HEK293 (cell line): Measurements from ENCODE around the gene DGUOK.

ENCODE experiments used
- CTCF ChIA-PET: fragments of 350-600 bp; formaldehyde crosslinking; extraction: SDS; loops from one replicate; lab custom pipeline; 2021; ENCODE audit warnings: antibody characterized with exemption; lab: Yijun Ruan, JAX
- POLR2A ChIA-PET: fragments of 300-600 bp; formaldehyde crosslinking; extraction: SDS; loops from one replicate; lab custom pipeline; 2020; ENCODE audit warnings: antibody characterized with exemption, inconsistent platforms; lab: Yijun Ruan, JAX
- H3K27ac ChIP-seq: fragments of 200-500 bp; sonication (Bioruptor generic); 2 replicates; pipeline ENCODE4 v1.5.1; 2014; ENCODE audit warnings: low read depth, low read length, control low read depth, inconsistent platforms; ENCODE audit errors: extremely low read depth
- H3K36me3 ChIP-seq, 2 experiments: fragments of 200-500 bp in 1 of 2; sonication (Bioruptor generic) in 1 of 2; 1 replicate in 1 of 2; 2 replicates in 1 of 2; pipeline ENCODE4 v1.5.1; 2014 to 2017; ENCODE audit warnings: inconsistent platforms in 2 of 2, low read length in 2 of 2; ENCODE audit not compliant: control insufficient read depth in 2 of 2, insufficient read depth in 1 of 2
- H3K4me1 ChIP-seq: fragments of 200-500 bp; sonication (Bioruptor generic); 2 replicates; pipeline ENCODE4 v1.5.1; 2014; ENCODE audit warnings: mild to moderate bottlenecking, low read length, inconsistent platforms; ENCODE audit not compliant: control insufficient read depth, insufficient read depth
- H3K4me3 ChIP-seq: 2 replicates; pipeline ENCODE4 v1.5.1; 2011; ENCODE audit warnings: low read depth, mild to moderate bottlenecking, control low read depth, low read length, moderate library complexity
- H3K9me3 ChIP-seq: fragments of 200-500 bp; sonication (Bioruptor generic); 2 replicates; pipeline ENCODE4 v1.5.1; 2014; ENCODE audit warnings: low read depth, low read length, inconsistent platforms; ENCODE audit not compliant: control insufficient read depth, insufficient read depth
- BCL6B ChIP-seq: fragments of 450-650 bp; formaldehyde crosslinking; IDR thresholded peaks from 2 replicates; pipeline ENCODE4 v1.5.1; 2017; ENCODE audit warnings: missing biosample characterization, missing genetic modification characterization
- GLIS2 ChIP-seq: fragments of 450-650 bp; formaldehyde crosslinking; IDR thresholded peaks from 2 replicates; pipeline ENCODE4 v1.5.1; 2016; ENCODE audit warnings: missing biosample characterization, missing genetic modification characterization
- HOXA7 ChIP-seq: sonication (generic); formaldehyde crosslinking; IDR thresholded peaks from 2 replicates; pipeline ENCODE4 v1.8.1; 2022; ENCODE audit warnings: missing genetic modification reagents, borderline replicate concordance
- KLF17 ChIP-seq: fragments of 450-650 bp; formaldehyde crosslinking; IDR thresholded peaks from 2 replicates; pipeline ENCODE4 v1.5.1; 2016; ENCODE audit warnings: missing biosample characterization, missing genetic modification characterization
- PRDM10 ChIP-seq: fragments of 450-650 bp; formaldehyde crosslinking; IDR thresholded peaks from 2 replicates; pipeline ENCODE4 v1.5.1; 2016; ENCODE audit warnings: missing biosample characterization, missing genetic modification characterization
- REST ChIP-seq: fragments of 450-650 bp; formaldehyde crosslinking; IDR thresholded peaks from 2 replicates; pipeline ENCODE4 v1.5.1; 2016; ENCODE audit warnings: missing biosample characterization, missing genetic modification characterization
- SP7 ChIP-seq: fragments of 450-650 bp; formaldehyde crosslinking; IDR thresholded peaks from 2 replicates; pipeline ENCODE4 v1.5.1; 2016; ENCODE audit warnings: missing biosample characterization, missing genetic modification characterization
- ZBTB17 ChIP-seq: fragments of 450-650 bp; formaldehyde crosslinking; IDR thresholded peaks from 2 replicates; pipeline ENCODE4 v1.5.1; 2016; ENCODE audit warnings: missing biosample characterization, missing genetic modification characterization
- ZBTB21 ChIP-seq: fragments of 450-650 bp; formaldehyde crosslinking; IDR thresholded peaks from 2 replicates; pipeline ENCODE4 v1.5.1; 2017; ENCODE audit warnings: missing biosample characterization, missing genetic modification characterization
- ZBTB48 ChIP-seq: fragments of 450-650 bp; formaldehyde crosslinking; IDR thresholded peaks from 2 replicates; pipeline ENCODE4 v1.5.1; 2016; ENCODE audit warnings: missing biosample characterization, missing genetic modification characterization
- ZFHX2 ChIP-seq: fragments of 450-650 bp; formaldehyde crosslinking; conservative IDR thresholded peaks from 2 replicates; pipeline ENCODE4 v1.5.1; 2016; ENCODE audit warnings: missing biosample characterization, missing genetic modification characterization
- ZFP3 ChIP-seq: fragments of 450-650 bp; formaldehyde crosslinking; IDR thresholded peaks from 2 replicates; pipeline ENCODE4 v1.5.1; 2016; ENCODE audit warnings: low read depth, missing biosample characterization, missing genetic modification characterization
- ZFP69B ChIP-seq: fragments of 450-650 bp; formaldehyde crosslinking; IDR thresholded peaks from 2 replicates; pipeline ENCODE4 v1.5.1; 2016; ENCODE audit warnings: missing biosample characterization, missing genetic modification characterization
- ZNF10 ChIP-seq: fragments of 450-650 bp; formaldehyde crosslinking; IDR thresholded peaks from 2 replicates; pipeline ENCODE4 v1.5.1; 2017; ENCODE audit warnings: missing biosample characterization, missing genetic modification characterization
- ZNF132 ChIP-seq: fragments of 450-650 bp; formaldehyde crosslinking; IDR thresholded peaks from 2 replicates; pipeline ENCODE4 v1.5.1; 2017; ENCODE audit warnings: missing biosample characterization, missing genetic modification characterization, borderline replicate concordance
- ZNF23 ChIP-seq: fragments of 450-650 bp; formaldehyde crosslinking; IDR thresholded peaks from 2 replicates; pipeline ENCODE4 v1.5.1; 2016; ENCODE audit warnings: missing biosample characterization, missing genetic modification characterization, borderline replicate concordance
- ZNF416 ChIP-seq: fragments of 450-650 bp; formaldehyde crosslinking; IDR thresholded peaks from 2 replicates; pipeline ENCODE4 v1.5.1; 2016; ENCODE audit warnings: missing biosample characterization, missing genetic modification characterization
- ZNF521 ChIP-seq: fragments of 450-650 bp; formaldehyde crosslinking; IDR thresholded peaks from 2 replicates; pipeline ENCODE4 v1.5.1; 2017; ENCODE audit warnings: missing biosample characterization, mild to moderate bottlenecking, missing genetic modification characterization
- ZNF585B ChIP-seq: fragments of 450-650 bp; formaldehyde crosslinking; IDR thresholded peaks from 2 replicates; pipeline ENCODE4 v1.5.1; 2016; ENCODE audit warnings: missing biosample characterization, missing genetic modification characterization
- ZNF629 ChIP-seq: fragments of 450-650 bp; formaldehyde crosslinking; IDR thresholded peaks from 2 replicates; pipeline ENCODE4 v1.5.1; 2017; ENCODE audit warnings: missing biosample characterization, missing genetic modification characterization
- ZNF707 ChIP-seq: fragments of 450-650 bp; formaldehyde crosslinking; IDR thresholded peaks from 2 replicates; pipeline ENCODE4 v1.5.1; 2016; ENCODE audit warnings: missing biosample characterization, missing genetic modification characterization
- ZNF76 ChIP-seq: fragments of 450-650 bp; formaldehyde crosslinking; IDR thresholded peaks from 2 replicates; pipeline ENCODE4; 2016; ENCODE audit warnings: low read depth, missing biosample characterization, missing genetic modification characterization, borderline replicate concordance

DGUOK gene

GRCh38 chr2:73933194-73933593, 6.5 kb downstream of the DGUOK start:
- ChIA-PET POLR2A (interaction anchor here (0.6 to 0.7 kb wide), 2 partner anchors 34 to 268 kb away, joined by 3 read pairs; no protein-coding TSS in a partner anchor), CTCF (interaction anchor here (0.7 to 1.0 kb wide), 4 partner anchors 23 to 402 kb away, joined by 3 to 5 read pairs (median 3); no protein-coding TSS in a partner anchor)
- Histone ChIP-seq H3K4me1 (peaks cover 5% of the 10 kb centered on the region; the same call in 1 of the 2 replicates), H3K4me3 (no peak overlapping the region)
- TF ChIP-seq SP7 (tag by site-specific recombination) = peak; percentile 98
- no peak for TF ChIP-seq REST
- TF ChIP-seq ZBTB17 = peak; percentile 82
- TF ChIP-seq, all 188 proteins: peak for 2
- Histone ChIP-seq H3K36me3 (peaks cover 12 to 77% of the 10 kb centered on the region in 2 experiments), H3K9me3 (no peaks in the 10 kb centered on the region), H3K27ac (no peak overlapping the region; the same call in 1 of the 2 replicates)

- H3K36me3 ChIP-seq = peaks cover 12 to 88% of the 10 kb centered on the region in 2 experiments
- TF ChIP-seq ZNF707 (tag by site-specific recombination) = no peak
- no peak for TF ChIP-seq KLF17
- no peak for TF ChIP-seq BCL6B (tag by site-specific recombination)
- no peak for TF ChIP-seq ZNF416
- no peak for TF ChIP-seq ZNF585B (tag by site-specific recombination)
- TF ChIP-seq ZBTB21 (tag by site-specific recombination) = no peak
- no peak for TF ChIP-seq ZNF629 (tag by site-specific recombination)
- TF ChIP-seq ZFHX2 (tag by site-specific recombination) = no peak
- TF ChIP-seq GLIS2 (tag by site-specific recombination) = no peak
- no peak for TF ChIP-seq ZBTB48 (tag by site-specific recombination)
- TF ChIP-seq HOXA7 (CRISPR knock-in tag) = no peak
- no peak for TF ChIP-seq PRDM10
- no peak for TF ChIP-seq ZFP69B (tag by site-specific recombination)
- no peak for TF ChIP-seq ZFP3 (tag by site-specific recombination)
- no peak for TF ChIP-seq ZNF23 (tag by site-specific recombination)
- TF ChIP-seq ZNF521 = no peak
- TF ChIP-seq ZNF132 = no peak
- TF ChIP-seq ZNF10 (tag by site-specific recombination) = no peak
- no peak for TF ChIP-seq ZNF76 (tag by site-specific recombination)
- TF ChIP-seq, all 188 proteins: peak for 0
- CTCF ChIA-PET = interaction anchor here (1.1 to 1.6 kb wide), 3 partner anchors 15 to 216 kb away, joined by 3 to 5 read pairs (median 3); no protein-coding TSS in a partner anchor
- H3K9me3 ChIP-seq = no peaks in the 10 kb centered on the region
- no peaks in the 10 kb centered on the region for H3K4me1 ChIP-seq
- no peak overlapping the region for H3K27ac ChIP-seq
- POLR2A ChIA-PET = no interaction called here
- no peak overlapping the region for H3K4me3 ChIP-seq
Observed at GRCh38 chr2:73935641-73936040, 9.0 kb downstream of the DGUOK start.
